Measurements from ENCODE around the gene VAV2. TPM values are rescaled to one million over a fixed set of nuclear protein-coding genes. Genes with fewer than 3 reads are reported as not detected.

Gene VAV2
- total RNA-seq, 4 donors from 2014 or later: 4.7 to 42.2 (median 15.8) TPM

DNA sequence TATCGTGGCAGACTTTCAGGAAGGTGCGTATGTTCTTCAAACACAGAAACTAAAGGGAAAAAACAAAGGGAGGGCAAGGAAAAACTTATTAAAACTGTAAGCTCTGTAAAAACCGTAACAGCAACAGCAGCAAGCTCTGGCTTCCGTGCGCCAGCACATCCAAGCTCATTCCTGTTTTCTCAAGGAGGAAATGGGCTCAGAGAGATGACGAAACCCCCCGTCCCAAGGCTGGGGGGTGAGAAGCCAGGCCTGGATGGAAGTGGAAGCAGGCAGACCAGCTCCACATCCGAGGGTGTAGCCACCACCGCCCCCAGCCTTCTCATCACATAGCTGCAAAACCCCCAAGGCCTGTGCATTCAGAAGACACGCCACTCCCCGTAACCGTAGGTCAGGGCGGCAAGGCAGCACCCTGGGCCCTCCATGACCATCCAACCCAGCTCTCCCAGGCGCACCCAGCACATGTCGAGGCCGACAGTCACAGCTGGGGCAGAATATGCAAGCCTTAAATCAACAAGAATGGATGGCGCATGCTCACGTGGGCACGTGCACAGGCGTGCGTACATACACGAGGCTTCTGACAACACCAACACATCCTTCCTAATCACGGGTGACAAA, 52.8 kb downstream of the VAV2 start:
- TF ChIP-seq POLR2A (IDR thresholded peaks at IDR 0.05): no peak
- TF ChIP-seq, protein P1, sequence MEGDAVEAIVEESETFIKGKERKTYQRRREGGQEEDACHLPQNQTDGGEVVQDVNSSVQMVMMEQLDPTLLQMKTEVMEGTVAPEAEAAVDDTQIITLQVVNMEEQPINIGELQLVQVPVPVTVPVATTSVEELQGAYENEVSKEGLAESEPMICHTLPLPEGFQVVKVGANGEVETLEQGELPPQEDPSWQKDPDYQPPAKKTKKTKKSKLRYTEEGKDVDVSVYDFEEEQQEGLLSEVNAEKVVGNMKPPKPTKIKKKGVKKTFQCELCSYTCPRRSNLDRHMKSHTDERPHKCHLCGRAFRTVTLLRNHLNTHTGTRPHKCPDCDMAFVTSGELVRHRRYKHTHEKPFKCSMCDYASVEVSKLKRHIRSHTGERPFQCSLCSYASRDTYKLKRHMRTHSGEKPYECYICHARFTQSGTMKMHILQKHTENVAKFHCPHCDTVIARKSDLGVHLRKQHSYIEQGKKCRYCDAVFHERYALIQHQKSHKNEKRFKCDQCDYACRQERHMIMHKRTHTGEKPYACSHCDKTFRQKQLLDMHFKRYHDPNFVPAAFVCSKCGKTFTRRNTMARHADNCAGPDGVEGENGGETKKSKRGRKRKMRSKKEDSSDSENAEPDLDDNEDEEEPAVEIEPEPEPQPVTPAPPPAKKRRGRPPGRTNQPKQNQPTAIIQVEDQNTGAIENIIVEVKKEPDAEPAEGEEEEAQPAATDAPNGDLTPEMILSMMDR (IDR thresholded peaks at IDR 0.05): no peak
- Histone ChIP-seq H3K36me3 (no peaks in the 10 kb centered on the region), H3K27me3 (no peaks in the 10 kb centered on the region), H3K4me1 (peaks cover 0 to 8% of the 10 kb centered on the region in 2 donors), H3K27ac (no peak overlapping the region), H3K4me3 (no peak overlapping the region), H3K9me3 (no peaks in the 10 kb centered on the region)
- intact Hi-C loops (cut with DNase I; ENCODE audit: low total_unique reads): no loop called here
- DNase-seq: no peak

DNA sequence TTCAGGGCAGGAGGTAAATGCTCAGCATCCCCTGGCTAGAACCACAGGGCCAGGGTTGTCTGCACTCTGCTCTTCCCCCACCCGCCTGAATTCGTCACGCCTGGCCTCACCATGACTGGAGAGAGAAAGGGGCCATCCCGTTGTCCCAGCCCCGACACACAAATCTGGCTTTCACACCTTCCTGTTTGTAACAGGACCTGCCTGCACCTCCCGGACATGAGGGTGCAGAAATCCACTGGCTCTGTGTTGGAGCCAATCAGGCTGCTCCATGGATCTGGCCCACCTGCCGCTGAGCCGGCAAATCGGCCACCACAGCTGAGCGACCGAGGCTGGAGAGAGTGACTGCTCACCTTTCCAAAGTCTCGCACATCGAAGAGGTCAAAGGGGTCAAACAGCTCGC, 53.4 kb downstream of the VAV2 start:
- Histone ChIP-seq H3K27ac (no peak overlapping the region), H3K4me1 (peaks cover 0 to 8% of the 10 kb centered on the region in 2 donors), H3K27me3 (no peaks in the 10 kb centered on the region), H3K4me3 (no peak overlapping the region), H3K9me3 (no peaks in the 10 kb centered on the region), H3K36me3 (no peaks in the 10 kb centered on the region)
- intact Hi-C loops (cut with DNase I; ENCODE audit: low total_unique reads): no loop called here
- no peak for DNase-seq
- TF ChIP-seq, protein P1 (IDR thresholded peaks at IDR 0.05): no peak
- no peak for TF ChIP-seq POLR2A (IDR thresholded peaks at IDR 0.05)

DNA sequence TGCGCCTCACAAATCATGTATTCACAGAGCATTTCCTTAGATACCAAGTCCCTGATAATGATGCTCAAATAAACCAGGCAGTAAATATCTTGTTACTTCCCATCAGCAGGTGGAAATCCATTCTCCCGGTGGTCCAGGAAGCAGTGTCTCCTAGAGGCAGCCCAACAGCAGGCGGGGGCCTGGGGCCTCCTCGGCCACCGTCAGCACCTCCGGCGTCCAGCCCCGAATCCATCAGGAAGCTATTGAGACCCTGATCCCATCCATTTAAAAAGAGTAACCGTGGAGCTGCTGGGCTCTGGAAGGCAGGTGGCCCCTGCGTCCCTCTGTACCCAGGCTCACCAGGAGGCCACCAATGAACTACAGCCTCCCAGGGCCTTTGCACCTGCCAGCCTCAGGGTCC, 54.0 kb downstream of the VAV2 start:
- H3K4me1 ChIP-seq: peaks cover 0 to 8% of the 10 kb centered on the region in 2 donors
- intact Hi-C loops (cut with DNase I; ENCODE audit: low total_unique reads): no loop called here
- TF ChIP-seq POLR2A (IDR thresholded peaks at IDR 0.05): no peak
- TF ChIP-seq, protein P1 (IDR thresholded peaks at IDR 0.05): no peak
- no peaks in the 10 kb centered on the region for H3K9me3 ChIP-seq
- no peaks in the 10 kb centered on the region for H3K27me3 ChIP-seq
- DNase-seq: no peak
- no peak overlapping the region for H3K4me3 ChIP-seq
- H3K27ac ChIP-seq: no peak overlapping the region
- H3K36me3 ChIP-seq: no peaks in the 10 kb centered on the region

DNA sequence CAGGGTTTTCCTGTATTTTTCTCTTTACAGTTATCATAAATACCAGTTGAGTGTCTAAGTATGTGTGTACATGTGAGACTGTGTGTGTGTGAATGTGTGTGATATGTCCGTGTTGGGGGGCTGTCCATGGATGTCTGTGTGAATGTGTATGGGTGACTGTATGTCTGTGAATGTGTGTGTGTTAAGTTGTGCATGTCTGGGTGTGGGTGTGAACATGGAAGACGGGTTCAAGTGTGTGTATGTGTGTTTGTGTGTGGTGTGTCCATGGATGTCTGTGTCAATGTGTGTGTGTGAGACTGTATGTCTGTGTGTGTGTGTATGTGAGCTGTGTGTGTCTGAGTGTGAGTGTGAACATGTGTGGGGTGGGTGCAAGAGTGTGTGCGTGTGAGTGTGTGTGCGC, 55.0 kb downstream of the VAV2 start:
- TF ChIP-seq POLR2A (IDR thresholded peaks at IDR 0.05): no peak
- TF ChIP-seq, protein P1 (IDR thresholded peaks at IDR 0.05): no peak
- intact Hi-C loops (cut with DNase I; ENCODE audit: low total_unique reads): no loop called here
- no peaks in the 10 kb centered on the region for H3K27me3 ChIP-seq
- peaks cover 0 to 8% of the 10 kb centered on the region in 2 donors for H3K4me1 ChIP-seq
- H3K9me3 ChIP-seq: no peaks in the 10 kb centered on the region
- DNase-seq: no peak
- H3K36me3 ChIP-seq: no peaks in the 10 kb centered on the region
- H3K27ac ChIP-seq: no peak overlapping the region
- no peak overlapping the region for H3K4me3 ChIP-seq

DNA sequence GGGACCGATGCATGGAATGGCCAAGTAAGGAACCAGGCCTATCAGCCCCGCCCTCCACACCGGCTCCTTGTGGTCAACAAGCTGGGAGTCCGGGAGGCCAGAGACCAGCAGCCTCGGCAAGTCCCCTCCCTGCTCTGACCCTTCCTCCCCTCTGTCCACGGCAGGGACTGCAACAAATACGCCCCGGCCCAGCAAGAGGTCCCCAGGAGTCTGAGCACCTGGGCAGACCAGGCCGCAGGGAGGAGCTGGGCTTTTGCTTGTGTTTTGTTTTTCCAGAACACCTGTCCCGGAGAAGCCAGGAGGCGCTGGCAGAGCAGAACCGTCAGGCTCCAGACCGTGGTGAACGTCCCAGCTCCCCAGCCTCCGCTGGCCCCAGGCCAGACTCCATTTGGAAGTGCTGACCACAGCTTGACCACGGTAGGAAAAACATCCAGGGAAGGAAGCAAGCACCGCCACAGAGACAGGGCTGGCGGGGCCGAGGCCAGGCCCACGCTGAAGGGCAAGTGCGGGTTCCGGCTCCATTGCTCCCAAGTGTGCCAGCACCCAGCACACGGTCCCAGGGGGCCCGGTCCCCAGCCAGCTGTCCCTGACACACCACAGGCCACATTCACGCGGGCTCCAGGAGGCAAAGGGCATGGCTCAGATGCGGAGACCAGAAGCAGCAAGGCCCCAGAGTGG, 56.7 kb downstream of the VAV2 start:
- peak; percentile 62 to 75 for DNase-seq
- intact Hi-C loops (cut with DNase I; ENCODE audit: low total_unique reads): no loop called here
- Histone ChIP-seq H3K27me3 (no peaks in the 10 kb centered on the region), H3K4me1 (peaks cover 0 to 8% of the 10 kb centered on the region in 2 donors), H3K36me3 (no peaks in the 10 kb centered on the region), H3K27ac (peak overlapping the region; percentile 13 to 37), H3K9me3 (no peaks in the 10 kb centered on the region), H3K4me3 (no peak overlapping the region)
- no peak for TF ChIP-seq POLR2A (IDR thresholded peaks at IDR 0.05)
- TF ChIP-seq, protein P1 (IDR thresholded peaks at IDR 0.05): no peak

Measured in uterus (tissue), 4 donors.